Measurements from ENCODE around the gene JARID2.
A peak's percentile ranks its signal among the peaks of the same experiment; 100 is the strongest.

The JARID2 gene

GRCh38 chr6:15444881-15445280 lies 199.0 kb downstream of the JARID2 start:
- no peak for DNase-seq

DNA sequence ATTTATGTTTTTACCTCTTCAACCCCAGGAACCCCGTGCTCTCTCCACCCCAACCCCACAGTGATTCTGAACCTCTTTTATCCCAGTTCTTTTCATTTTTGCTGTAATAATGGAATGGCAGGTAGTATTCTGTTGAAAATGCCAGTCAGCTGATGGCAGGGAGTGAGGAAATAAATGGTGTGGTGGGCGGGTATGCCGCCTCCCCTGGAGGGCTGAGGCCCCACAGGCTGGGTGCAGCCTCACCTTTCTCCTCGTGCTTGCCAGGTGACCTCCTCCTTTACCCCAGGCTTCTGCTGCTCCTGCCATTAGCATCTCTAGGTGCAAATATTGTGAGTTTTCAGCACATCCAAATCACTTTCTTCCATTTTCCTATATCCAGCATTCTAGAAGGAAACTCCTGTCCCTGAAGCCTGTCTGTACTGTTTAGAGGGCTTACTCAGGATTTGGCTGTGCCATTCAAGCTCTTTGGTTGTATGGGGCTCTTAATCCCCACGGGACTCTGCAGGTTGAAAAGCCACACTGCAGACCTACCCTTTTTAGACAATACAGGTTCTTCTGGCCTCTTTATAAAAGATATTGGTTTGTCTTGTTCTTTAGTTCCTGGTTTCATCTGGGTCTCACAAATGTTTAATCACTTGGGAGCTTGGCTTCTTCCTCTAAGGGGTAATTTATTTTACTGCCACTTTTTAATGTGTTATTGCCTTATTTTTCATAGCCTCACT lies 201.8 kb downstream of the JARID2 start:
- DNase-seq = no peak

DNA sequence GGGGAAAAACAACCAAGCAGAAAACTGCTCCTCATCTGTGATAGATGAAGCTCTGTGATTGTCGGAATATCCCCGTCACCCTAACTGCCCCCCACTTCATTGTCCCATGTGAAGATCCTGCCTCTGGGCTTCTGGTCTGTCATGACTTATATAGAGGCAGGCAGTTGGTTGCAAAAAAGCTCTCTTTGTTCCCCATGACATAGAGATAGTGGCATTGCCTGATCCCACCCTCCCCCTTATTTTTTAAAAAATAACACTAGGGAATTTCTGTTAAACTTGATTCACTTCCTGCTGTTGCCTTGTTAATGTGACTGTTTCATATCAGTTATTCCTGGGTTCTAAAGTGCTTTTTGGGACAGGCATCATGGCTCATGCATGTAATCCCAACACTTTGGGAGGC lies 203.1 kb downstream of the JARID2 start:
- no peak for DNase-seq

DNA sequence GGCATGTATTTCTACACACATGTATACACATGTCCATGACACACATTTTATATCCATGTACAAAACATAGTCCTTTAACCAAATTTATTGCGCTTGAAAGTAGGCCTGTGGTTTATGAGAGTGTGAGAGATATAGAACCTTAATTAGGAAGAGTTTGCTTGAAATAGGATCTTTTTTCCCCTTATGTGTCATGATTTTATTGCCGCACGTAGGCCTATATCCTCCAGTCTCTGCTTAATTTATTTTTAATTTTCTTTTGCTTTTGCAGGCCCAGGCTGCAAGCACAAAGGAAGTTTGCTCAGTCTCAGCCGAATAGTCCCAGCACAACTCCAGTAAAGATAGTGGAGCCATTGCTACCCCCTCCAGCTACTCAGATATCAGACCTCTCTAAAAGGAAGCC lies 205.9 kb downstream of the JARID2 start:
- no peak for DNase-seq

GRCh38 chr6:15452182-15452941 lies 206.5 kb downstream of the JARID2 start:
- no peak for DNase-seq

DNA sequence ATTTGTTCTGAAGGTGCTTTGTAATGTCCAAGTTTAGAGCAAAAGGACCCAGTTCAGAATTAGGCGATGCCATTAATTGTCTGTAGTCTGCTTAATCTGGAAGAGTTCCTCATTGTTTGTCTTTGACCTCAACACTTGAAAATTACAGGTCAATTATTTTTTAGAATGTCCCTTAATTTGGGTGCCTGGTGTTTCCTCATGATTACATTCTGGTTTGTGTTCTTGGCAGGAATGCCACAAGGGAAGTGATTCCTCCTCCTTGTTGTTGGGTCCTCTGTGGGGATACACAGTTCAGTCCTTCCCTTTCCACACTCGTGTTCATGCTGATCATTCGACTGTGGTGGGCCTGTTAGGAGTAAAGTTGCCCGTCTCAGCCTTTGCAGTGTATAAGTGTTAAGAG lies 207.3 kb downstream of the JARID2 start:
- no peak for DNase-seq

- DNase-seq = no peak
Observed at GRCh38 chr6:15453622-15454021, 207.8 kb downstream of the JARID2 start.

DNA sequence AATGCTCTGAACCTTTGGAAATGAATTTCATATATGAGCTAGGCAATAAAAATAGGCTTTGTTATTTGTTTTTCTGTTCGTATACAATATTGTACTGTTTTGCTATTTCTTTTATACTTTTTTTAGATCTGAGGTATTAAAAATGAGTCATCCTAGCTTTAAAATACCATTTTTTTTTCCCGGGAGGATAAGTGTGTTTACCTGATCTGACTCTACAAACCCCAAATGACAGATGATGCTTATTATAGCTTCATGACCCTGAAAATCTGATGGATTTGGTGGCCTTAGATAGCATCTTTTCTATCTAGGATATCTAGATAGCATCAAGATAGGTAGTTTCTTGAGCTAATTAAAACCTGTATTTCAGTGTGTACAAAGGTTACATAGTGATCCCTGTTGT lies 210.6 kb downstream of the JARID2 start:
- DNase-seq = no peak

DNA sequence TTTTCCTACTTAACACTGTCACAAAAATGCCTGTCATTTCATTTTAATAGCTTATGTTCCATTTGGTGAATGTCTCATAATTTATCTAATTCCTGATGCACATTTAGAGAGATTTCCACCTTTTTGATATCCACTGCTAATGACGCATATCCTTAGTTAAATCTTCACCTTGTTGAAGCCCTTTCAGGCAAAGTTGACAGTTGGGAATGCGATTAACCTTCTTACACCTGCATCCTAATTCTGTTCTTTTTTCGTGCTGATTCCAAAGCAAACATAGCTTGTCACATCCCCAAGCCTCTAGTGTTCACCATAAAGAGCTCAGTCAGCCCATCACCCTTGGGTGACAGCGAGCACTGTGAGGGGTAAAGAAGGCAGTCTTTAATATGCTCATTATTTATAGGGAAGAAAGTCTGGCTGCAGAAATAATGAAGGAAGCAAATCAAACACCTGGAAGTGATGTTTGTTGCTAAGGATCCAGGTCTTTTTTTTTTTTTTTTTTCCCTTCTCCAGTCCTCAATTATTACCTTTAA lies 211.3 kb downstream of the JARID2 start:
- no peak for DNase-seq

DNA sequence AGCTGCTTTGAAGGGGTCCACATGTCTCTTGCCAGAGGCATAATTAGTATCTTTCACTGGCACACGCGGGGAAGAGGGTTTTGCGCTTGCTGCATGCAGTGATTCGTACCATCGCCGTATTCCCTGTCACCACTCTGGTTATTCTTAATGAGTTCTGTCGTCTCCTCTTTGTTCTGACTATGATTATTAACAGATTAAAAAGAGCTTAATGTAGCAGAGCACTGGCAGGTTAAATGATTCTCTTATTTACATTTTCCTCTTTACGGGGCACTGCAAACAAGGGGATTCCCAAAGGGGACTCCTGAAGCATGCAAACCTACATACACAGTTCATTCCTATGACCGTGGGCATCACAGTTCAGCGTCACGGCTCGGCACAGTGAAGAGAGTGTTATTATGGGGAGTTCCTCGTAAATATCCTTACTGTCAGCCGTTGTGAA lies 212.2 kb downstream of the JARID2 start:
- DNase-seq = no peak

GRCh38 chr6:15460110-15460727 lies 214.3 kb downstream of the JARID2 start:
- DNase-seq = no peak

DNA sequence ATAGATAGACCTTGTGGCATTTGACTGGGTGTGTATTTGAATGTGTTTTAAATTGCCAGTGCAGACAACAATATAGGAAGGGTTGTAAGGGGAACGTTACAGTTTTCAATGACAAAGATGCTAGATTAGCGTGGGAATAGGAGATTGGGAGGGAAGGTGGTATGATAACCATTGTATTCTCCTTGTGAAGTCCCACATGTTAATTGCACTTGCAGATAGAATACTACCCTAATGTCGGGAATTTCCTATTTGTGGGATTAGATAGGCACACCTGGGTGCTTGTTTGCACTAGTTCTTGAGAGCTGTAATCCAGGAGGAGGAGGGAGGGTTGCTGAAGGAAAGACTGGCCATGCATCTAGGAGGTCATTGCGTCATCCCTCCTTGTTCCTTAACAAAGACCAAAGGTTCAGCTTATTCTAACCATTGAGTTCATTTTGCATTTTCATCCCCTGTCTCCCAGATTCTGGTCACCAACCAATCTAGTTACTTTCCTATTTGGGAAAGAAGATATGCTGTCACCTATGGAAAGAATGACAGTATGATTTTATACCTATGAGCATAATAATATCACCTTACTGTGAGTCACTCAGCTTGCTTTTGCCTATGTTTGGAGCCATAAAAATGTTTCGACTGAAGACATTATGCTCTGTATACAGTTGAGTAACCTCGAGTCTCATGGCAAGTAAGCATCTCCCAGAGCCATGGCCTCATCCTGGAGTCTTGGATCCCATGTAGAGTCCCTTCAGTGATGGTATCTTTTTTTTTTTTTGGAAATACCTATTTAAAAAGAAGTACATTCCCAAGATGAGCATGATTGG lies 215.5 kb downstream of the JARID2 start:
- DNase-seq = peak in 1 of 4 experiments; percentile 28

GRCh38 chr6:15462256-15462655 lies 216.4 kb downstream of the JARID2 start:
- no peak for DNase-seq

GRCh38 chr6:15462717-15463525 lies 217.1 kb downstream of the JARID2 start:
- DNase-seq = no peak

DNA sequence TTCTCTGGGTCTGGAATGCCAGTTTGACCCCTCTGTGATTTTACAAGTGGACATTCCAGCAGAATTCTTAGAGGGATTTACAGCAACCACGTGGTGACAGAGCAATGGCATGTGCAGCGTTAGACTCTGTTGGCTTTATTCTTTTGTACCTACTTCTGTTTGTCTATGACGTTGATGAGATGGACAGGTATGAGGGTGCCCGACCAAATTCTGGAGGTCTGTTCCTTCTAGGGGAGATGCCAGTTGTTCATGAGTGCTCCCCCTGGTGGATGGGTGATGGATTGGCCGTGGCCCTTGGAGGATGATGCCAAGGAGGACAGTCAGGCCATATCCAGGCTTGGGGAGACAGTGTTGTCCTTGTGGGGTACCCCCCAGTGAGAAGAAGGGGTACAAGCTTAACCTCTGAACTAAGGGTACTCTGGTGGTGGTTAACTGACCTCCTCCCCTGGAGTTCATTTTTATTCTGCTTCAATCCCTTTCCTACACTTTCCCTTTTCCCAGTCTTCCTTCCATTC lies 218.4 kb downstream of the JARID2 start:
- peak; percentile 57 to 66 (median 62) for DNase-seq

- DNase-seq = no peak
Observed at GRCh38 chr6:15465212-15465611, 219.3 kb downstream of the JARID2 start.

DNA sequence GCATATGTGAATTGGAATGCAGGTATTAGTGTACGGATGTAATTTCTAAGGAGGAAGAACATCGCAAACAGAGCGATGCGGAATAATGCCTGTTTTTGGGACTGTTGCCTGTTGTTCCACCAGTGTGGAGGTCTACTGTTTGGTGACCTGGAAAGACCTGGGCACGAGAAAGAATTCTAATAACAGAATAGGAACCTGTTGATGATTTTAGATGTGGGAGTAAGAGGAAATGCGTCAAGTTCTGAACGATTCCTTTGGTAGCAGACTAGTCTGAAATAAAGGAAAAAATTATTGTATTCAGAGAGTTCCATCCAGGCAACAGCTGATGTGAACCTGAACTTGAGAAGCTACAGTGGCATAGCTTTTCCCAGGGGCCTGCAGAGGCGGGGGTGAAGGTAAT lies 224.9 kb downstream of the JARID2 start:
- DNase-seq = no peak

DNA sequence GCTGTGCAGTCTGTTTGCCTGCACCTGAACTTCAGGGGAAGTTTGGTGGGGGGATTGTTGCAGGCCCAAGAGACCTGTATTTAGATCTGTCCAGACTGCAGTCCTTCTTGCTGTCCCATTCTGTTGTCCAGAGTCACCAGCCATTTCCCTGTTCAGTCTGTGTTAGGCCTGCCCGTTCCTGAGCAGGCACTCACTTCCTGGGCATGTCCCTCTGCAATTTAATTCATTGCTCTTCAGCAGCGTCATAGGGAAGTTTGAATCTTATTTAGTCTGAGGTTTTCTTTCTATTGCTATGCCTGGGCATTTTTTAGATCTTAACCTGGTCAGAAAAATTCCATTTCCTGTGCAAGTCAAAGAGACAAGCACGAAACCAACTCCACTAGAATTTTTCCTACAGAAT lies 226.8 kb downstream of the JARID2 start:
- DNase-seq = peak in 3 of 4 experiments; percentile 31 to 48 (median 35)

DNA sequence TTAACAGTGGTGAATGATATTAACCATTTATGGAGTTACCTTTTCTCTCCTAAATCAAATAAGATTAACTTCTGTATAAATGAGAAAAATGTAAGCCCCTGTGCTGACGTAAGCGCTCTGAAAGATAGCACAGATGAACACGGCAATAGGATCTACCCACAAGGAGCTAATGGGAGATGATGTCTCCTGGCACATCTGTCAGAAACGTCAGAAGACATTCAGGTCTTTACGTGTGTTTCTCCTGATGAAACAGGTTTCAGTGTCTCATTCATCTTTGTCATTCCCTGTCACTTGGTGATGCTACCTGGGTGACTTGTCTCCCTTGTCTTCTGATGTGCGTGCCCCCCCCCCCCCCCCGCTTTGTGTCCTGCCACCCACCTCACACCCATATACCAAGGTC lies 227.3 kb downstream of the JARID2 start:
- DNase-seq = no peak

GRCh38 chr6:15473741-15474161 lies 227.9 kb downstream of the JARID2 start:
- peak; percentile 45 to 65 (median 62) for DNase-seq

DNA sequence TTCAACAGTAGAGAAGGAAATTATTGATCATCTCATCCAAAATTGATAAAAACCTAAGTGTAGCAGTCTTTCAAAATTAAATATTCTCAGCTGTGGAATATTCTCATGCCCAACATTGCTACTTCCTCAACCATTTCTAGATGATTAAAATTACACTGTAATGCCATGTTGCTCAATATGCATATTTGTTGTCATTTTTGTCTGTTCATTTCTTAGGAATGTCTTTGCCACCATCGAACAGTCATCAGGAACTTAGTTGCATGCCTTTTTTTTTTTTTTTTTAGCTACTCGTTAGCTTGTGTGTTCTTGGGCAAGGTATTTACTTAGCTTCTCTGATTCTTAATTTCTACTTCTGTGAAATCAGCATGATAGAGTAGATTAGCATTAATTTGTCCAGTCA lies 228.3 kb downstream of the JARID2 start:
- DNase-seq = peak in 1 of 4 experiments; percentile 46
